DND-41 (cell line): ENCODE results near the gene UBE2U.

Experiments
- EZH2 ChIP-seq: IDR thresholded peaks from 3 replicates; pipeline ENCODE4 v1.6.1; 2012; ENCODE audit warnings: borderline replicate concordance, low read depth, mild to moderate bottlenecking, moderate library complexity, low read length, inconsistent platforms; ENCODE audit not compliant: severe bottlenecking
- TF ChIP-seq, protein P1 (sequence below): IDR thresholded peaks from 2 replicates; pipeline ENCODE4 v1.5.1; 2012; ENCODE audit warnings: borderline replicate concordance, low read length, moderate library complexity, mild to moderate bottlenecking; ENCODE audit not compliant: poor library complexity, severe bottlenecking; ENCODE audit errors: extremely low read depth

DNA sequence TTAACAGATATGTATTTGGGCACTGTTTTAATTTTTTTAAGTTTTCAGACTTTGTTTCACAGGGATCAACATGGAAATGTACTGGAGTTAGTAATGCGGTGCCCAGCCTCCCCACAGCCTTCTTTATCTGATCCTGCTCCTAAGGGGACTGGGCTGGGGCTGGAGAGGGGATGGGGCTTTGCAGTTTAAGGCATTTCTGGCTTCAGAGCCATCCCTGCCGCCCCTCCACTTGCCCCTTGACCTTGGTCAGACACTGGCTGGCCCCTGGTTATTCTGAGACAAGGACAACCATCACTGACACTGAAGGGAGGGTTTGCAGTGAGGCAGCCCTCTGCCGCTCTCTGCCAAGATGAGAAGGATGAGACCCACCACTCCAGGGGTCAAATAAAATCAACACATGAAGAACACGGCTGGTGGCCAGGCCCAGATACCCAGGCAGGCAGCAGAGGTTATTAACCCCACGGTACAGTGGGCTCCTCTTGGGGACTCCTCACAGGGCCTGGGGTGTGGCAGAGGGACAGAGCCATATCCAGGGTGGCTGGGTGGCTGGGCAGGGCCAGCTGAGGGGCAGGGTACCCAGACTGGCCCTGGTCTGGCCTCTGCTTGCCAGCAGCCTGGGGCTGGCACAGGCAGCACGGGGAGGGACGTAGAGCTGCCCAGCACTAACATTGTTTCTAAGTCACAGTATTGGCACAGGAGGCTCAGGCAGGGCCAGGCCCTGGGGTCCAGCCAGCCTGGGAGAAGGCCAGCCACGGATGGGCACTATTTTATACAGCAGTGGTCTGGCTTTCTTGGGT is 7.2 kb upstream of the UBE2U start:
- TF ChIP-seq, protein P1, sequence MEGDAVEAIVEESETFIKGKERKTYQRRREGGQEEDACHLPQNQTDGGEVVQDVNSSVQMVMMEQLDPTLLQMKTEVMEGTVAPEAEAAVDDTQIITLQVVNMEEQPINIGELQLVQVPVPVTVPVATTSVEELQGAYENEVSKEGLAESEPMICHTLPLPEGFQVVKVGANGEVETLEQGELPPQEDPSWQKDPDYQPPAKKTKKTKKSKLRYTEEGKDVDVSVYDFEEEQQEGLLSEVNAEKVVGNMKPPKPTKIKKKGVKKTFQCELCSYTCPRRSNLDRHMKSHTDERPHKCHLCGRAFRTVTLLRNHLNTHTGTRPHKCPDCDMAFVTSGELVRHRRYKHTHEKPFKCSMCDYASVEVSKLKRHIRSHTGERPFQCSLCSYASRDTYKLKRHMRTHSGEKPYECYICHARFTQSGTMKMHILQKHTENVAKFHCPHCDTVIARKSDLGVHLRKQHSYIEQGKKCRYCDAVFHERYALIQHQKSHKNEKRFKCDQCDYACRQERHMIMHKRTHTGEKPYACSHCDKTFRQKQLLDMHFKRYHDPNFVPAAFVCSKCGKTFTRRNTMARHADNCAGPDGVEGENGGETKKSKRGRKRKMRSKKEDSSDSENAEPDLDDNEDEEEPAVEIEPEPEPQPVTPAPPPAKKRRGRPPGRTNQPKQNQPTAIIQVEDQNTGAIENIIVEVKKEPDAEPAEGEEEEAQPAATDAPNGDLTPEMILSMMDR: no peak
- TF ChIP-seq EZH2: no peak
